ENCODE results near the gene ZNF618.

Gene ZNF618

DNA sequence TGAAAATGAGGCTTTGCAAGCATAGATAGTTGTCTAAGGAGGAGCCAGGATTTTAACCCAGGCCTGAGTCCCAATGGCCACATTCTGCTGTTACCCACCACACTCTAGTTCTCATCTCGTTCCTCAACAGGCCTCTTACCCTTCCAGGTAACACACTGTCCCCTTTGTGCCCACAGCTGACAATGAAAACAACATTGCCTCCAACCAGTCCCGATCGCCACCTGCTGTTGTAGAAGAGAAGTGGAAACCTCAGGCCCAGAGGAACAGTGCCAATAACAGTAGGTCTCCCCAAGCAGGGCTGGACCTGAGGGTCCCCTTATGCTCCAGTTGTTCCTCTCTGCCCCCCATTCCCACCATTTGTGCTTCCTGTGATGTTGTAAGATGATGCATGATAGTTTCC is 171.6 kb downstream of the ZNF618 start:
- Mint-ChIP-seq H3K4me1 (ENCODE audit: low read depth) (no peaks in the 10 kb centered on the region), H3K27ac (no peak overlapping the region), H3K27me3 (ENCODE audit: low read depth) (peaks cover 13% of the 10 kb centered on the region), H3K9me3 (no peaks in the 10 kb centered on the region), H3K4me3 (no peak overlapping the region), H3K36me3 (ENCODE audit: low read depth) (no peaks in the 10 kb centered on the region)

DNA sequence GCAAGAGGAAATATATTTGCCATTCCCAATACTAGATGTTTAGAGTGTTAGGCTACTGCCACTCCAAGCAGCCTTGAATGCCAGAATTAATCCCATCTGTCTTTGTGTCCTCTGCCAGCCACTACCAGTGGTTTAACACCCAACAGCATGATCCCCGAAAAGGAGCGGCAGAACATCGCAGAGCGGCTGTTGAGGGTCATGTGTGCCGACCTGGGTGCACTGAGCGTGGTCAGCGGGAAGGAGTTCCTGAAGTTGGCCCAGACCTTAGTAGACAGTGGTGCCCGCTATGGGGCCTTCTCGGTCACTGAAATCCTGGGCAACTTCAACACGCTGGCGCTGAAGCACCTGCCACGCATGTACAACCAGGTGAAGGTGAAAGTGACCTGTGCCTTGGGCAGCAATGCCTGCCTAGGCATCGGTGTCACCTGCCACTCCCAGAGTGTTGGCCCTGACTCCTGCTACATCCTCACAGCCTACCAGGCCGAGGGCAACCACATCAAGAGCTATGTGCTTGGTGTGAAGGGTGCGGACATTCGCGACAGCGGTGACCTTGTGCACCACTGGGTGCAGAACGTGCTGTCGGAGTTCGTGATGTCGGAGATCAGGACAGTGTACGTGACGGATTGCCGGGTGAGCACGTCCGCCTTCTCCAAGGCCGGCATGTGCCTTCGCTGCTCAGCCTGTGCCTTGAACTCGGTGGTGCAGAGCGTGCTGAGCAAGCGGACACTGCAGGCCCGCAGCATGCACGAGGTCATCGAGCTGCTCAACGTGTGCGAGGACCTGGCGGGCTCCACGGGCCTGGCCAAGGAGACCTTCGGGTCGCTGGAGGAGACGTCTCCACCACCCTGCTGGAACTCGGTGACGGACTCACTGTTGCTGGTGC is 172.7 kb downstream of the ZNF618 start:
- Mint-ChIP-seq H3K36me3 (ENCODE audit: low read depth) (no peaks in the 10 kb centered on the region), H3K9me3 (no peaks in the 10 kb centered on the region), H3K4me1 (ENCODE audit: low read depth) (no peaks in the 10 kb centered on the region), H3K4me3 (no peak overlapping the region), H3K27ac (no peak overlapping the region), H3K27me3 (ENCODE audit: low read depth) (peaks cover 12% of the 10 kb centered on the region)

DNA sequence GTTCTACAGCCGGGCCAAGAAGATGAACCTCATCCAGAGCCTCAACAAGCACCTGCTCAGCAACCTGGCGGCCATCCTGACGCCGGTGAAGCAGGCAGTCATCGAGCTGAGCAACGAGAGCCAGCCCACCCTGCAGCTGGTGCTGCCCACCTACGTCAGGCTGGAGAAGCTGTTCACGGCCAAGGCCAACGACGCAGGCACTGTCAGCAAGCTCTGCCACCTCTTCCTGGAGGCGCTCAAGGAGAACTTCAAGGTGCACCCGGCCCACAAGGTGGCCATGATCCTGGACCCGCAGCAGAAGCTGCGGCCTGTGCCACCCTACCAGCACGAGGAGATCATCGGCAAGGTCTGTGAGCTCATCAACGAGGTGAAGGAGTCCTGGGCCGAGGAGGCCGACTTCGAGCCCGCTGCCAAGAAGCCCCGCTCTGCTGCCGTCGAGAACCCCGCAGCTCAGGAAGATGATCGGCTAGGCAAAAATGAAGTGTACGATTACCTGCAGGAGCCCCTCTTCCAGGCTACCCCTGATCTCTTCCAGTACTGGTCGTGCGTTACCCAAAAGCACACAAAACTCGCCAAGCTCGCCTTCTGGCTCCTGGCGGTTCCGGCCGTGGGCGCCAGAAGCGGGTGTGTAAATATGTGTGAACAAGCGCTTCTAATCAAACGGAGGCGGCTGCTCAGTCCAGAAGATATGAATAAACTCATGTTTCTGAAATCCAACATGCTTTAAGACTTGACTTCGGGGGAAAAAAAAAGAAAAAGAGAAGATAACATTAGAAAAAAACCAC is 173.5 kb downstream of the ZNF618 start:
- Mint-ChIP-seq H3K4me1 (ENCODE audit: low read depth) (no peaks in the 10 kb centered on the region), H3K27ac (no peak overlapping the region), H3K36me3 (ENCODE audit: low read depth) (no peaks in the 10 kb centered on the region), H3K4me3 (no peak overlapping the region), H3K27me3 (ENCODE audit: low read depth) (peaks cover 3% of the 10 kb centered on the region), H3K9me3 (no peaks in the 10 kb centered on the region)

DNA sequence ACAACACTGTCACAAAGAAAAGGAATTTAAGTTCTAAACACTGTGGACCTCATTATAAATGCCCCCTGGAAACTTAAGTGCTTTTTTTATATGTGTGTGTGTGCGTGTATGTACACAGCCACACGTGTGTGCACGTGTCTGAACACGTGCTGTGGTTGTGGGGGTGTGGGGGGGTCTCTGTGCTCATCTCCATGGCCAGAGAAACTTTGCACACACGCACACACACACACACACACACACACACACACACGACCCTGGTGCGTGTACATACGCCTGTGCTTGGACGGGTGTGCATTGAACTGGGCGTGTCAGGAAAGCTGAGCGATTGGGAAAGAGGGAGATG is 174.1 kb downstream of the ZNF618 start:
- no peaks in the 10 kb centered on the region for H3K9me3 Mint-ChIP-seq
- H3K27ac Mint-ChIP-seq = no peak overlapping the region
- no peak overlapping the region for H3K4me3 Mint-ChIP-seq
- peaks cover 3% of the 10 kb centered on the region for H3K27me3 Mint-ChIP-seq (ENCODE audit: low read depth)
- no peaks in the 10 kb centered on the region for H3K36me3 Mint-ChIP-seq (ENCODE audit: low read depth)
- H3K4me1 Mint-ChIP-seq (ENCODE audit: low read depth) = no peaks in the 10 kb centered on the region

DNA sequence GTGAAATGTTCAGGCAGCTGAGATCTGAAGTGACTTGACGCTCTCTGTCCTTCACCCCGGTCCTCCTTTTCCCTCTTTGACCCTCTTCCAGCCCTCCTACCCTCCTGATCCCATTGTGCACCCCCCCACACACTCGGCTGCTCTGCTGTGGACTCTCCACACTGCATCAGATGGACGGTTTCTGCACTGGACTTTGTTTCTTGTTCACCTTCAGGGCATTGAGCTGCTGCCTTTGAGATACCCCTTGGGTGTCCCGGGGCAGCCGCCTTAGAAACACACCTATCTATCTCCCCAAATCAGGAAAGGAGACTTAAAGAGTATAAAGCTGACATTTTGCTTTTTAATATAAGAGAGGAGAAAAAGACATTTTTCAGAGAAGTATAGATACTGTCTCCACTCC is 174.5 kb downstream of the ZNF618 start:
- Mint-ChIP-seq H3K4me1 (ENCODE audit: low read depth) (no peaks in the 10 kb centered on the region), H3K9me3 (no peaks in the 10 kb centered on the region), H3K4me3 (no peak overlapping the region), H3K27me3 (ENCODE audit: low read depth) (peaks cover 3% of the 10 kb centered on the region), H3K36me3 (ENCODE audit: low read depth) (no peaks in the 10 kb centered on the region), H3K27ac (no peak overlapping the region)

DNA sequence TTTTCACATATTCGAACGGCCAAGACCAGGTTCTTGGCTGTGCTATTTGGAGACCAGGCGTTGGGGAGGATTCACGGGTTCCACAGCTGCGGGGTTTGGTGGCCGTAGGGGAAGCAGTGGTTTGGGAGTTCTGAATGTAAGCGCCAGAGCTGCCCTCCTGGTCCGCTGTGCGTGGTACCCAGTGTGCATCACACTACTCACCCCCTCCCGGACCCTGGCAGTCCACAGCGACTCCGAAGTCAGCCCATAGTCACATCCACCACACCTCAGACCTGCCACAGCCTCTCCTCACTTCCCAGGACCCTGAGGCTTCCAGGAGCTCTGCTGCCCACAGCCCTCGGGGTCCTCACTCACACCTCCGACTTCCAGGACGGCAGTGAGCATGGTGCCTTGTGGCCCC is 175.2 kb downstream of the ZNF618 start:
- no peaks in the 10 kb centered on the region for H3K36me3 Mint-ChIP-seq (ENCODE audit: low read depth)
- H3K4me1 Mint-ChIP-seq (ENCODE audit: low read depth) = no peaks in the 10 kb centered on the region
- no peak overlapping the region for H3K4me3 Mint-ChIP-seq
- H3K27me3 Mint-ChIP-seq (ENCODE audit: low read depth) = no peaks in the 10 kb centered on the region
- H3K27ac Mint-ChIP-seq = no peak overlapping the region
- no peaks in the 10 kb centered on the region for H3K9me3 Mint-ChIP-seq

DNA sequence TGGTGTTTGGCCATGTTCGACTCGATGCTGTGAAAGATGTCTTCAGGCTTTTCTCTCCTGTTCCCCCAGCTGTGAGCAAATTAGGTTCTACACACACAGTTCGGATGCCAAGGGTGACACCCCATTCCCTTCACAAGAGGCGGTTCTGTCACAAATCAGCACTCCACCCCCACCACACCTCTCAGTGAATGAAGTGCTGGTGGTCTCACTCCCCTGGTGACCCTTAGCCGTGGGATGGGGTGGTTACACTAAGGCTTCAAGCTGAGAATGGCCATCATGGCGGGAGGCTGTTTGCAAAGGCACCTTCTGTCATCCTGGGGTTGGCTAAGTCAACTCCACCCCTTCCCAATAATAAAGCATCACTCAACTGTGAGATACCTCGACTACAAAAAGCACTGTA is 175.6 kb downstream of the ZNF618 start:
- no peaks in the 10 kb centered on the region for H3K36me3 Mint-ChIP-seq (ENCODE audit: low read depth)
- no peaks in the 10 kb centered on the region for H3K4me1 Mint-ChIP-seq (ENCODE audit: low read depth)
- no peaks in the 10 kb centered on the region for H3K9me3 Mint-ChIP-seq
- no peak overlapping the region for H3K4me3 Mint-ChIP-seq
- no peak overlapping the region for H3K27ac Mint-ChIP-seq
- no peaks in the 10 kb centered on the region for H3K27me3 Mint-ChIP-seq (ENCODE audit: low read depth)

DNA sequence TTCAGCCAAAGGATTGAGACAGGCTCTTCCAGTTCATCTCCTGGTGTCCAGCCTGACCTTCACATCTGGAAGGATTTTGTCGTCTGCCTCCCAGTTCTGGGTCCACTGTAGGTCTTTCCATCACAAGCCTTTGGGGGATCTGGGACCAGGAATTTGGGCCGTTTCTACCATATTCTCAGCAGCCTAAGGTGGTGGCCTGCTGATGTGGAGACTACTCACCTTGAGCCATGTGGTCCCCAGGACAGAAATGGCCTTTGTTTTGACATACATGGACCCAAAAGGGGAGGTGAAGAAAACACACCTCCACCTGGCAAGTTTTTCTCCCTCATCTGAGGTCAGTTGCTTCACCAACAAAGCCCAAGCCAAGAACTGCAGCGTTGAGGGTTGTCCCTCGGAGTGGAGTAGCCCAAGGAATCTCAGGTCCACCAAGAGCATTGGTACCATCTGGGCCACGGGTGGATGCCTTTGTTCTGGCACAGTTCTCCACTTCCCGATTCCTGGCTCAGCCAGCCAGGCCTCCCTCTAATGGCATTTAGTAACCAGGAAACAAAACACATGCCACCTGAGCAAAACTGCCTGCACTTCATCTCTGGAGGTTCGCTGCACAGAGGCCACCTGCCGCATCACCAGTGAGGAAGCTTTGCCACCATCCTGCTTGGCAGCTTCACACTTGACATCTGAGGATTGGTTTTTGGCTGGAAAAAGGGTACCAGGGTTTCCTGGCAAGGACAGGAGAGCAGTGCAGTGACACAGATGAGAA is 177.3 kb downstream of the ZNF618 start:
- no peak overlapping the region for H3K4me3 Mint-ChIP-seq
- H3K27me3 Mint-ChIP-seq (ENCODE audit: low read depth) = no peaks in the 10 kb centered on the region
- no peaks in the 10 kb centered on the region for H3K9me3 Mint-ChIP-seq
- H3K27ac Mint-ChIP-seq = no peak overlapping the region
- no peaks in the 10 kb centered on the region for H3K36me3 Mint-ChIP-seq (ENCODE audit: low read depth)
- H3K4me1 Mint-ChIP-seq (ENCODE audit: low read depth) = no peaks in the 10 kb centered on the region

DNA sequence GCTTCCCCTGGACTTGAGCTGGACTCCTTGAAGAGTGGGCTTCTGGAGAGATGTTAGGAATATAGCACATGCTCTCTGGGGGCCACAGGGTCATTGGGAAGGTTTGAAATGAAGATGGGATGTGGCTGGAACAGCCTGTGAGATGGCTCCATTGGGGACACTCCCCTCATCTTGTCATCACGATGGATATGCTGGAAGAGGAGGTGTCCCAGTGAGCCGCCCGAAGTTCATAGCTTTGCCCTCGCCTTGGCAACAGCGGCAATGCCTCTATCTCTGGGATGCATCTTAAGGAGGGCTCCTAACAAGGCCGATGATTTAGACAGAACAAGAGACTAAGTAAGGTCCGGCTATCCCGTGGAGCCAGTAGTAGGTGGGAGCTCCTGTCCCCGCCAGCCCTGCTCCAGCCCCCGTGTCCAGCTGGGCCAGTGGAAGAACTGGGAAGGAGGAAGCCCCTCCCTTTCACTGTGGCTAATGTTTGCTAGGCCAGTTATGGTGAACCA is 178.1 kb downstream of the ZNF618 start:
- no peaks in the 10 kb centered on the region for H3K27me3 Mint-ChIP-seq (ENCODE audit: low read depth)
- no peaks in the 10 kb centered on the region for H3K36me3 Mint-ChIP-seq (ENCODE audit: low read depth)
- no peak overlapping the region for H3K4me3 Mint-ChIP-seq
- H3K9me3 Mint-ChIP-seq = no peaks in the 10 kb centered on the region
- no peaks in the 10 kb centered on the region for H3K4me1 Mint-ChIP-seq (ENCODE audit: low read depth)
- no peak overlapping the region for H3K27ac Mint-ChIP-seq

DNA sequence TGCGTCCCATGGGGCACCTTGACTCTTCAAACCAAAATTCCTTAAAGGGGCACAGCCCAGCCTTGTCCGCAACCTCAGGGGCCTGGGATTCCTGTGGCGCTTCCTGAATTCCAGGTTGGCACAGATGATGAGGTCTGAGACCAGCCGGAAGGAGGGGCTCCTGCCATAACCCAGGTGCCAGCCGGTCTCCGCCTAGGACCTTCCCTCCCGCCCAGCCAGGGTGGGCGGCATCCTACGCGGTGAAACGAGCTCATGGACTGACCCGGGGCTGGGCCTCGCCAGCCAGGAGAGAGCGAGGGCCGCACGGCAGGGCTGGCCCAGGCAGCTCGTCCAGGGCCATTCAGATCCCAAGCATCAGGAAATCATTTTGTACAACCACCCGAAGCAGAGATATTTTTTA is 179.0 kb downstream of the ZNF618 start:
- Mint-ChIP-seq H3K4me3 (no peak overlapping the region), H3K9me3 (no peaks in the 10 kb centered on the region), H3K4me1 (ENCODE audit: low read depth) (no peaks in the 10 kb centered on the region), H3K36me3 (ENCODE audit: low read depth) (no peaks in the 10 kb centered on the region), H3K27me3 (ENCODE audit: low read depth) (no peaks in the 10 kb centered on the region), H3K27ac (no peak overlapping the region)

DNA sequence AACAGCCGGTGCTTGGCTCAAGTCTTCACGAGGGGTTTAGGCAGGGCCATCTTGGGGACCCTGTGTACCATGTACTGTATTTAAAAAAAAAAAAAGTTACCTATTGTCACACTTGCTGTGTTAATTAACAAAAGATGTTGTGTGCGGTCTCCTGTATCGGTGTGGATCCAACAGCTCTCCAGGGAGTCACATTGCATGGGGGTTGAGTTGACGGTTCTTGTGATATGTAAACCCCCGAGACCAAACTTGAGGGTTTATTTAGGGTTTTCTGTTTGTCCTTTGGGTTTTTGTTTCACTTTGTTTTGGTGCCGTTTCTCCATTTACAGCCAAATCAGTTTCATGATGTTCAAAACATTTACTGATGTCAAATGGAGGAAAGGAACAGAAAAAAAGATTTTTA is 179.8 kb downstream of the ZNF618 start:
- Mint-ChIP-seq H3K4me3 (no peak overlapping the region), H3K4me1 (ENCODE audit: low read depth) (no peaks in the 10 kb centered on the region), H3K27me3 (ENCODE audit: low read depth) (no peaks in the 10 kb centered on the region), H3K36me3 (ENCODE audit: low read depth) (no peaks in the 10 kb centered on the region), H3K9me3 (no peaks in the 10 kb centered on the region), H3K27ac (no peak overlapping the region)

DNA sequence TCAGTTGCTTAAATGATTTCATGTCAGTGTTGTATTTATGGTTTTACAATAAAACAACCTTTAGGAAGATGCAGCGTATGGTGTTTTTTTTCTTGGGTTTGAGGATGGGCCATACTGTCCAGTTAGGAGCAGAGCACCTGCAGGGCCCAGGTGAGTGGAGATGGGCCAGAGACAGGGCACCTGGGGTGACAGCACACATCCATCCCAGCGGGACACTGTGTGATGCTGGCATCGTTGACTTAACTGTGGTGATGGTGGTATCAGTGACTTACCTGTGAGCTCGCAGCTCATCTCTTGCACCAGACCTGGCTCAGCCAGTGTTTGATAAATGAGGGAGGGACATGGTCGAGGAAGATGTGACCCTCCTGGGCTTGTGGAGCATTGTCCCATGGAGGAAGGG is 180.4 kb downstream of the ZNF618 start:
- H3K27ac Mint-ChIP-seq = no peak overlapping the region
- H3K36me3 Mint-ChIP-seq (ENCODE audit: low read depth) = no peaks in the 10 kb centered on the region
- H3K27me3 Mint-ChIP-seq (ENCODE audit: low read depth) = no peaks in the 10 kb centered on the region

DNA sequence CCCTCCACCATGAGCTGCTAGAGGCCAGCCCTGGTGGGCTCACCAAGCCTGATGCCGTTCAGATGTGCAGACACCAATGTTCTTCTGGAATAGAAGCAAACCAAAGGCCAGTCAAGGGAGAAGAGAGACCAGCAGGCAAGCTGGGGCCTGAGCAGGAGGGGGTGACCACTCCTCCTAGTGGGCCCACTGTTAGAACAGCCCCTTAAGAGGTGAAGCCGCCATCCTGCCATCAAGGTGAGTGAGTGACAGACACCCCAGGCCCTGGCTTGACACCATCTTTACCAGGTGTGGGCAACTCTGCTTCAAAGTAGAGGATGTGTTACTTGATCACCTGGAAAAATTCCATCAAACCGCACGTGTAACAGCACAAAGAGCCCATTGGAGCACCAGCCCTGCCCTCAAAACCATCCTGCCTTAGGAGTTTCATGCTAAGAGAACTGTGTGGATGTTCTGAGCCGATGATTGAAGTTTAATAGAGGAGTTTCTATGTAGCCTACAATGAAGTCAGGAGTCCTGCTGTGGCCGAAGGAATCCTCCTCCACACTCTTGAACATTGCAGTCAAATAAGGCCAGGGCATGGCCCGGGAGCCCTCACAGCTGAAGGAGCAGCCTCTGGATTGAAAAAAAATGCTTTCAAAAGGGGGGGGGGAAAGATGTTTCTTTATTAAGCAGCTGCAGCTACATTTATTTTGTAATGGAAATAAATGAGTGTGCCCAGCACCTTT is 181.2 kb downstream of the ZNF618 start:
- no peaks in the 10 kb centered on the region for H3K27me3 Mint-ChIP-seq (ENCODE audit: low read depth)
- H3K36me3 Mint-ChIP-seq (ENCODE audit: low read depth) = no peaks in the 10 kb centered on the region
- H3K9me3 Mint-ChIP-seq = no peaks in the 10 kb centered on the region
- H3K4me1 Mint-ChIP-seq (ENCODE audit: low read depth) = no peaks in the 10 kb centered on the region
- no peak overlapping the region for H3K4me3 Mint-ChIP-seq
- H3K27ac Mint-ChIP-seq = no peak overlapping the region

More for the DNA sequence above, 180.4 kb downstream of the ZNF618 start:
- Mint-ChIP-seq H3K4me3 (no peak overlapping the region), H3K4me1 (ENCODE audit: low read depth) (no peaks in the 10 kb centered on the region), H3K9me3 (no peaks in the 10 kb centered on the region)

DNA sequence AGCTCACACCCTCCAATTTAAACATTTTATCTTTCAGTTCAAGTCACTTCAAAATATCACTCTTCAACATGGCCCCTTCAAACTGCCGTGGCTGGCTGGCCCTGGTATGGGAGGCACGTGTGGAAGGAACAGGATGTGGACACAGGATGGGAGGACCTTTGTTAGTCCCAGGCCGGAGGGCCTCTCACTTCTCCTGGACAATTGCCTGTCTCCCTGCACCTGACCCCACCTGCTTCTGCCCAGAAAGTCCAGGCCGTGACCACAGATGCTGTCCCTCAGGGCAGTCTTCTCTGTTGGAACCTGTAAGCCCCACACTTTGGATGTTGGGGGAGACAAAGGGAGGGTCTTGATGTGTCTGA is 182.6 kb downstream of the ZNF618 start:
- no peaks in the 10 kb centered on the region for H3K4me1 Mint-ChIP-seq (ENCODE audit: low read depth)
- no peak overlapping the region for H3K4me3 Mint-ChIP-seq
- H3K27me3 Mint-ChIP-seq (ENCODE audit: low read depth) = peaks cover 4% of the 10 kb centered on the region
- no peaks in the 10 kb centered on the region for H3K36me3 Mint-ChIP-seq (ENCODE audit: low read depth)
- no peak overlapping the region for H3K27ac Mint-ChIP-seq
- no peaks in the 10 kb centered on the region for H3K9me3 Mint-ChIP-seq

Data from T-helper 1 cell treated with Interleukin-12 subunit alpha and Interleukin-12 subunit beta and Interleukin-4 antibody, amounts not matched to agents 30 μg/mL and 1 μg/mL, for 36 hours (primary cell).